Endothelial cell of umbilical vein (primary cell): ENCODE results near the gene BRD1. TPM values are rescaled to one million over a fixed set of nuclear protein-coding genes. Genes with fewer than 3 reads are reported as not detected.
"Not testable (repeated sequence)": the region's sequence is repeated elsewhere in the genome, so short reads cannot be mapped to it uniquely, and the experiment has no call there.

ENCODE experiments used
- BruUV-seq: library from RNA; stranded (reverse); fragments of 400-500 nt; replicated peaks from 2 replicates; lab custom pipeline; 2021; lab: Mats Ljungman, UMichigan
- CTCF ChIA-PET: fragments of 300-600, 350-600 bp; sonication (Branson Sonifier 250); formaldehyde crosslinking; loops from one replicate; lab custom pipeline; 2021; ENCODE audit warnings: antibody characterized with exemption, inconsistent platforms; lab: Charles Lee
- POLR2A ChIA-PET: fragments of 300-600, 350-600 bp; sonication (Branson Sonifier 250); formaldehyde crosslinking; loops from one replicate; lab custom pipeline; 2021; ENCODE audit warnings: antibody characterized with exemption, inconsistent platforms; lab: Charles Lee
- DNase-seq: peaks from one replicate; pipeline ENCODE4 v3.0.0-alpha.2; 2011; ENCODE audit warnings: low read depth, low spot score
- FAIRE-seq: peaks from 2 replicates; lab custom pipeline; 2011; peaks lifted over from hg19 to GRCh38; lab: Jason Lieb, UNC
- H2AFZ ChIP-seq: 2 replicates; pipeline ENCODE4 v1.6.0; 2012; ENCODE audit warnings: low read depth, low read length, control low read depth, inconsistent platforms
- H3K27ac ChIP-seq: 2 replicates; pipeline ENCODE4 v1.5.1; 2011; ENCODE audit warnings: low read depth, mild to moderate bottlenecking, control low read depth, low read length, moderate library complexity; ENCODE audit not compliant: insufficient read depth
- H3K27me3 ChIP-seq, 2 experiments: 2 replicates each; pipeline versions ENCODE4 v1.6.0 to v1.6.1; 2011; ENCODE audit warnings: low read length in 2 of 2, mixed read lengths in 1 of 2; ENCODE audit not compliant: control insufficient read depth in 2 of 2, insufficient read depth in 2 of 2
- H3K36me3 ChIP-seq, 2 experiments: 2 replicates in 1 of 2; 3 replicates in 1 of 2; pipeline ENCODE4 v1.5.1; 2011; ENCODE audit warnings: low read length in 2 of 2, mild to moderate bottlenecking in 1 of 2, moderate library complexity in 1 of 2; ENCODE audit not compliant: control insufficient read depth in 2 of 2, insufficient read depth in 2 of 2; ENCODE audit errors: extremely low read depth in 1 of 2
- H3K4me1 ChIP-seq: 3 replicates; pipeline ENCODE4 v1.5.1; 2011; ENCODE audit warnings: mild to moderate bottlenecking, low read length; ENCODE audit not compliant: control insufficient read depth, insufficient read depth; ENCODE audit errors: extremely low read depth
- H3K4me2 ChIP-seq: 2 replicates; pipeline ENCODE4 v1.6.1; 2011; ENCODE audit warnings: low read length, control low read depth, mixed read lengths; ENCODE audit not compliant: insufficient read depth
- H3K4me3 ChIP-seq, 3 experiments: fragments of 200-600 bp in 1 of 3; sonication (generic), shearing (Covaris generic) in 1 of 3; replicated peaks in 1 of 3; 2 replicates each; pipeline ENCODE4 v1.5.1; 2011 to 2016; ENCODE audit warnings: control low read depth in 3 of 3, low read length in 3 of 3, mild to moderate bottlenecking in 2 of 3, inconsistent platforms in 1 of 3, low read depth in 1 of 3, moderate library complexity in 1 of 3; ENCODE audit not compliant: insufficient read depth in 1 of 3
- H3K79me2 ChIP-seq: 2 replicates; pipeline ENCODE4 v1.6.0; 2012; ENCODE audit warnings: low read length, inconsistent platforms; ENCODE audit not compliant: control insufficient read depth, insufficient read depth
- H3K9ac ChIP-seq: replicated peaks from 2 replicates; pipeline ENCODE3; 2011; ENCODE audit warnings: low read length, control low read depth; ENCODE audit not compliant: insufficient read depth; ENCODE audit errors: extremely low read depth
- H3K9me1 ChIP-seq: replicated peaks from 3 replicates; pipeline ENCODE4 v1.6.0; 2011; ENCODE audit warnings: mild to moderate bottlenecking, low read length; ENCODE audit not compliant: control insufficient read depth, insufficient read depth; ENCODE audit errors: extremely low read depth
- H3K9me3 ChIP-seq: replicated peaks from 2 replicates; pipeline ENCODE4 v1.5.1; 2012; ENCODE audit warnings: low read length, inconsistent platforms; ENCODE audit not compliant: control insufficient read depth, insufficient read depth
- H4K20me1 ChIP-seq: replicated peaks from 2 replicates; pipeline ENCODE3; 2011; ENCODE audit warnings: mild to moderate bottlenecking, low read length; ENCODE audit not compliant: control insufficient read depth, insufficient read depth; ENCODE audit errors: extremely low read depth
- EZH2 ChIP-seq: IDR thresholded peaks from 2 replicates; pipeline ENCODE4 v1.6.1; 2012; ENCODE audit warnings: borderline replicate concordance, low read depth, mild to moderate bottlenecking, moderate library complexity, low read length, inconsistent platforms; ENCODE audit not compliant: severe bottlenecking
- FOS ChIP-seq: IDR thresholded peaks from 2 replicates; pipeline ENCODE4 v1.6.1; 2011; ENCODE audit warnings: mild to moderate bottlenecking, low read length, moderate library complexity, borderline replicate concordance; ENCODE audit not compliant: insufficient read depth
- GATA2 ChIP-seq: IDR thresholded peaks from 2 replicates; pipeline ENCODE4 v1.7.0; 2011; ENCODE audit warnings: low read depth, mild to moderate bottlenecking, moderate library complexity, mixed read lengths, low read length; ENCODE audit not compliant: insufficient read length, insufficient read depth
- JUN ChIP-seq: IDR thresholded peaks from 2 replicates; pipeline ENCODE4 v1.6.1; 2011; ENCODE audit warnings: borderline replicate concordance, low read depth; ENCODE audit not compliant: insufficient read length, insufficient read depth
- MYC ChIP-seq: IDR thresholded peaks from one replicate; pipeline ENCODE4 v1.6.1; 2011; ENCODE audit warnings: mild to moderate bottlenecking, low read depth, low read length
- POLR2A ChIP-seq: IDR thresholded peaks from 2 replicates; pipeline ENCODE4 v1.6.1; 2012; ENCODE audit warnings: low read depth, mild to moderate bottlenecking, control low read depth, low read length
- POLR2AphosphoS5 ChIP-seq: IDR thresholded peaks from 2 replicates; pipeline ENCODE4 v1.6.1; 2012; ENCODE audit warnings: low read depth, mild to moderate bottlenecking, control low read depth, low read length, moderate library complexity; ENCODE audit not compliant: insufficient read depth
- dilution Hi-C: fragments of 300-500 bp; cut with MboI; formaldehyde crosslinking; loops from one replicate; pipeline ENCODE4 v1.15.0; 2019; ENCODE audit warnings: low sequenced_read_pairs; ENCODE audit not compliant: extremely low pct_ligation_motif_present
- intact Hi-C: fragments of 100-400 bp; cut with micrococcal nuclease; formaldehyde crosslinking; loops from one replicate; pipeline ENCODE4 v1.10.0; 2022
- polyA plus RNA-seq, 4 experiments: library from polyadenylated mRNA; depleted of rRNA in 3 of 4; stranded (reverse) in 3 of 4; unstranded in 1 of 4; fragments of >200 nt; gene quantifications; 2 replicates each; pipeline versions ENCODE4 v1.2.1 to v1.2.3, GENCODE V29; 2011 to 2012; ENCODE audit warnings: missing spikeins in 1 of 4
- total RNA-seq: library from RNA; stranded (reverse); gene quantifications from 2 replicates; pipeline ENCODE4 v1.2.3, GENCODE V29; 2021
- TF ChIP-seq, protein P1 (sequence below): IDR thresholded peaks from 2 replicates; pipeline ENCODE4 v1.6.1; 2011; ENCODE audit not compliant: insufficient read depth, insufficient read length
- TF ChIP-seq, protein P2 (sequence below), 2 donors: IDR thresholded peaks; 1 replicate in 1 of 2; 2 replicates in 1 of 2; pipeline ENCODE4 v1.5.1; 2011; ENCODE audit warnings: low read length in 2 of 2, mild to moderate bottlenecking in 2 of 2, moderate library complexity in 2 of 2, control low read depth in 1 of 2, inconsistent platforms in 1 of 2, low read depth in 1 of 2; ENCODE audit not compliant: insufficient read depth in 1 of 2; ENCODE audit errors: extremely low read depth in 1 of 2

BRD1 gene
- total and polyA plus RNA-seq, 2 donors (not counting 3 experiments of a cell fraction or from before 2014, with no cell fraction given) = 8.1 to 41.1 TPM

DNA sequence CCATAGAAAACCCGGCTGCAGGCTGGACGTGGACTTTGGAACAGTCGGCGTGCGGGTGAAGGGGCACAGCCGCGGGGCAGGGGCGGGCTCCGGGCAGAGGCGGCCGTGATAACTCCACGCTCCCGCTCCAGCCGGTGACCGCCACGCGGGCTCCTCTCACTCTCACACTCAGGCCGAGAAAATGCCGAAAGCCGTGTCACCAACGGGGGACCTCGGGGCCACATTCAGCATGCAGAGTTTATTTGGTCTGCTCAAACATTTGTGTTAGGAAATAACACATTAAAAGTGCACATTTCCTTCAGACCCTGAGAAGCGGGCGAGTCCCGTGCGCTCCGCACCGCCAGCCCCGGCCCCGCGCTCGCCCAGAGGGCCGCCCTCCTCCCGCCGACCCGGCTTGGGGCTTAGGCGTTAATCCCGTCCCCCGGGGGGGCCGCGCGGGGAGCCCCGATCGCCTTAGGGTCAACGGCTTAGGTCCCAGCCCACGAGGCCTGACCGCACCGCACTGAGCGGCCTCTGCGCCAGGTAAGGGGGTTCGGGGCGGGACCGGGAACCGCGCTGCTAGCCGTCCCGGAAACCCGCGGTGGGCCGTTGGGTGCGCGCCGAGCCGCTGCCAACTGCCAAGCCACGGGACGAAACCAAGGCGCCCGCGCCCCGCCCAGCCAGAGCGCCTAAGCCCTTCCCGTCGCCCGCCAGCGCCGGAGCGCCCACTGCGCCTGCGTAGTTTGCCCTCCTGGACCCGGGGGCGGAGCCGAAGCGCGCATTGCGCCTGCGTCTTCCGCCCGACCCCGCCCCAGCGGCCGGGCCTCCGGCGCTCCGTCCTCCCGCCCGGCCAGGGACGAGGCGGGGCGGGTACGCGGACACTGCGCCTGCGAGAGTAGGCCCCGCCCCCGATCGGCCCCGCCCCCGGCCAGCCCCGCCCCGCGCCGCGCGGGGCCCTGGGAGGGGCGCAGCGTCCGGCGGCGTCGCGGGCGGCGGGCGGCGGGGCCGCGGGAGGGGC is 25.5 kb upstream of the BRD1 start, which contains the start of gene ZBED4:
ZBED4 (plus strand) TSS at position 947 of the 997 bp plus-strand sequence. CDS start 29,819 bp downstream, outside the sequence.
- H3K4me2 ChIP-seq = peak within 1 kb of the TSS; percentile 97
- FAIRE-seq = peak; percentile 89
- CTCF ChIA-PET = no interaction called here

DNA sequence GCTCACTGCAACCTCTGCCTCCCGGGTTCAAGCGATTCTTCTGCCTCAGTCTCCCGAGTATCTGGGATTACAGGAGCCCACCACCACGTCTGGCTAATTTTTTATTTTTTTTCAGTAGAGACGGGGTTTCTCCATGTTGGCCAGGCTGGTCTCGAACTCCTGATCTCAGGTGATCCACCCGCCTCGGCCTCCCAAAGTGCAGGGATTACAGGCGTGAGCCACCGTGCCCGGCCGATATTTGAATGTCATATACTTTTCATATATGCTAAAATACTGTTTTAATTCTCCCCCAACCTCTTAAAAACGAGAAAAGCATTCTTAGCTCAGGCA is 24.9 kb upstream of the BRD1 start:
- dilution Hi-C loops, H3K27ac ChIP-seq, H3K36me3 ChIP-seq, DNase-seq, H3K9me3 ChIP-seq, BruUV-seq, FAIRE-seq, CTCF ChIA-PET, POLR2A ChIA-PET, H4K20me1 ChIP-seq, H3K9me1 ChIP-seq: not testable (repeated sequence)
- Histone ChIP-seq H3K4me3 (peak overlapping the region; percentile 70 to 86 (median 83)), H3K9ac (peak overlapping the region; percentile 85), H2AFZ (peak overlapping the region; percentile 98), H3K79me2 (peaks cover 34% of the 10 kb centered on the region), H3K27me3 (peaks cover 15 to 28% of the 10 kb centered on the region in 2 experiments), H3K4me2 (peak overlapping the region; percentile 97), H3K4me1 (peaks cover 22% of the 10 kb centered on the region)
- intact Hi-C loops = loop anchor here (5.0 kb wide), 1 partner anchor 260 kb away; no protein-coding TSS in a partner anchor

More for the DNA sequence above, 25.5 kb upstream of the BRD1 start, which contains the start of gene ZBED4:
- Histone ChIP-seq H2AFZ (peak within 1 kb of the TSS; percentile 98), H4K20me1 (peaks cover 7% of the 10 kb centered on the region), H3K9me1 (no peaks in the 10 kb centered on the region), H3K79me2 (peaks cover 40% of the 10 kb centered on the region), H3K4me3 (peak within 1 kb of the TSS; percentile 83 to 99 (median 86)), H3K9ac (peak within 1 kb of the TSS; percentile 94), H3K9me3 (no peaks in the 10 kb centered on the region), H3K27ac (peak within 1 kb of the TSS; percentile 74), H3K36me3 (no peaks in the 10 kb centered on the region), H3K4me1 (peaks cover 22% of the 10 kb centered on the region), H3K27me3 (peaks cover 8 to 22% of the 10 kb centered on the region in 2 experiments)
- peak; percentile 97 for DNase-seq
- dilution Hi-C loops = no loop called here
- BruUV-seq = TSS peak; percentile 50
- POLR2A ChIA-PET = no interaction called here
- TF ChIP-seq MYC (no peak), POLR2A (peak; percentile 78), GATA2 (no peak), EZH2 (no peak), JUN (no peak), POLR2AphosphoS5 (peak; percentile 60), FOS (no peak)
- TF ChIP-seq, protein P1, sequence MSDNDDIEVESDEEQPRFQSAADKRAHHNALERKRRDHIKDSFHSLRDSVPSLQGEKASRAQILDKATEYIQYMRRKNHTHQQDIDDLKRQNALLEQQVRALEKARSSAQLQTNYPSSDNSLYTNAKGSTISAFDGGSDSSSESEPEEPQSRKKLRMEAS = no peak
- TF ChIP-seq, protein P2, sequence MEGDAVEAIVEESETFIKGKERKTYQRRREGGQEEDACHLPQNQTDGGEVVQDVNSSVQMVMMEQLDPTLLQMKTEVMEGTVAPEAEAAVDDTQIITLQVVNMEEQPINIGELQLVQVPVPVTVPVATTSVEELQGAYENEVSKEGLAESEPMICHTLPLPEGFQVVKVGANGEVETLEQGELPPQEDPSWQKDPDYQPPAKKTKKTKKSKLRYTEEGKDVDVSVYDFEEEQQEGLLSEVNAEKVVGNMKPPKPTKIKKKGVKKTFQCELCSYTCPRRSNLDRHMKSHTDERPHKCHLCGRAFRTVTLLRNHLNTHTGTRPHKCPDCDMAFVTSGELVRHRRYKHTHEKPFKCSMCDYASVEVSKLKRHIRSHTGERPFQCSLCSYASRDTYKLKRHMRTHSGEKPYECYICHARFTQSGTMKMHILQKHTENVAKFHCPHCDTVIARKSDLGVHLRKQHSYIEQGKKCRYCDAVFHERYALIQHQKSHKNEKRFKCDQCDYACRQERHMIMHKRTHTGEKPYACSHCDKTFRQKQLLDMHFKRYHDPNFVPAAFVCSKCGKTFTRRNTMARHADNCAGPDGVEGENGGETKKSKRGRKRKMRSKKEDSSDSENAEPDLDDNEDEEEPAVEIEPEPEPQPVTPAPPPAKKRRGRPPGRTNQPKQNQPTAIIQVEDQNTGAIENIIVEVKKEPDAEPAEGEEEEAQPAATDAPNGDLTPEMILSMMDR (IDR thresholded peaks at IDR 0.05; ENCODE audit: extremely low read depth in 1 of 2, insufficient read depth in 1 of 2, low read depth in 1 of 2, low read length in 2 of 2) = no peak
- intact Hi-C loops = loop anchor here (1.0 to 5.0 kb wide), 3 partner anchors 25 to 259 kb away; partner anchors contain the start of genes ALG12 and CRELD2
